OCI-LY7 (cell line): ENCODE data around the gene ELP4.

Source experiments
- CTCF ChIP-seq: fragments of 200-600 bp; sonication (generic); conservative IDR thresholded peaks from 2 replicates; pipeline ENCODE4 v1.5.1; 2014; ENCODE audit warnings: mild to moderate bottlenecking, antibody characterized with exemption, low read length, moderate library complexity, mixed read lengths
- EZH2phosphoT487 ChIP-seq: fragments of 200-600 bp; sonication (generic); IDR thresholded peaks from 2 replicates; pipeline ENCODE4 v1.6.1; 2018; ENCODE audit warnings: low read depth, borderline replicate concordance, mild to moderate bottlenecking, mixed run types, antibody characterized with exemption, low read length, moderate library complexity, mixed read lengths

DNA sequence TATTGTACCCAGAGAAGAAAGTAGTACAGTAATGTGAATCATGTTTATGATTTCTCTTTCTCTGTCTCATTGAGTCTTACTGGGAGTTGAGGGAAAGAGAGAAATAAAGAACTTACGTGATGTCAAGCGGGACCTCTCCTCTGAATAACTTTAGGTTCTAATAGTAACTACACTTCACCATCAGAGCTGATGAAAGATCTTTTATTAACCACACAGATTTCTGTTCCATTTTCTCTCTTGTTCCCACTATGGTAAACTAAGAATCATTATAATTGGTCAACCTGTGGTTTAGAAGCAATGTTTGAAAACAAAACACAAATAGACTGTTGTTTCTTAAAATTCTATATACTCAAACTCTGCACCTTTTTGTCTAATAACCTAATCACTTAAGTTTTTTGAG, 142.3 kb downstream of the ELP4 start:
- TF ChIP-seq CTCF (no peak), EZH2phosphoT487 (no peak)
